ENCODE data around the gene TPRG1. TPM values are rescaled to one million over a fixed set of nuclear protein-coding genes. Genes with fewer than 3 reads are reported as not detected.

The TPRG1 gene
- polyA plus RNA-seq, 1 experiment = 0.42 TPM

DNA sequence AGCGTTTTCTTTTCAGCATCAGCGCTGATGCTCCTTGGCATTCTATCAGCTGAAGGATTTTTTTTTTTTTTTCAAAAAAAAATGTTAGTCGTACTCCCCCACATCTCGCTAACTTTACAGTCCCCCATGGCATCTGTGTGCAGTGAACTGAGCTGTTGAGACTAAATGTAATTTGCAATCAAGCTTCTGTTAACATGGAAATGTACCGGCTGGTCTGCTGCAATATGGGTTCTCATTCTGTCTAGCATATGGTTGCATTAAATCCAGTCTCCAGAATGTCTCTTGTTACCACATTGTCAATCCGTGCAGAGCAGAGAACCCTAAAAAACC is 32.2 kb upstream of the TPRG1 start:
- no peak overlapping the region for H3K4me3 ChIP-seq (ENCODE audit: low read depth, low read length)
- TF ChIP-seq, protein P1, sequence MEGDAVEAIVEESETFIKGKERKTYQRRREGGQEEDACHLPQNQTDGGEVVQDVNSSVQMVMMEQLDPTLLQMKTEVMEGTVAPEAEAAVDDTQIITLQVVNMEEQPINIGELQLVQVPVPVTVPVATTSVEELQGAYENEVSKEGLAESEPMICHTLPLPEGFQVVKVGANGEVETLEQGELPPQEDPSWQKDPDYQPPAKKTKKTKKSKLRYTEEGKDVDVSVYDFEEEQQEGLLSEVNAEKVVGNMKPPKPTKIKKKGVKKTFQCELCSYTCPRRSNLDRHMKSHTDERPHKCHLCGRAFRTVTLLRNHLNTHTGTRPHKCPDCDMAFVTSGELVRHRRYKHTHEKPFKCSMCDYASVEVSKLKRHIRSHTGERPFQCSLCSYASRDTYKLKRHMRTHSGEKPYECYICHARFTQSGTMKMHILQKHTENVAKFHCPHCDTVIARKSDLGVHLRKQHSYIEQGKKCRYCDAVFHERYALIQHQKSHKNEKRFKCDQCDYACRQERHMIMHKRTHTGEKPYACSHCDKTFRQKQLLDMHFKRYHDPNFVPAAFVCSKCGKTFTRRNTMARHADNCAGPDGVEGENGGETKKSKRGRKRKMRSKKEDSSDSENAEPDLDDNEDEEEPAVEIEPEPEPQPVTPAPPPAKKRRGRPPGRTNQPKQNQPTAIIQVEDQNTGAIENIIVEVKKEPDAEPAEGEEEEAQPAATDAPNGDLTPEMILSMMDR (IDR thresholded peaks at IDR 0.05; ENCODE audit: low read depth, low read length) = no peak
- H3K27me3 ChIP-seq (ENCODE audit: control insufficient read depth, insufficient read depth, low read length) = peaks cover 37% of the 10 kb centered on the region
- POLR2A ChIA-PET = interaction anchor here (0.7 kb wide), 1 partner anchor 433 kb away, joined by 8 read pairs; no protein-coding TSS in a partner anchor
- CTCF ChIA-PET = interaction anchor here (0.6 to 2.8 kb wide), 7 partner anchors 9 to 1401 kb away, joined by 3 to 20 read pairs (median 5); no protein-coding TSS in a partner anchor
- DNase-seq (ENCODE audit: low read depth, low spot score) = no peak
- no peak overlapping the region for H3K27ac ChIP-seq (ENCODE audit: low read depth, low read length)
- H3K9me3 ChIP-seq (ENCODE audit: control insufficient read depth, insufficient read depth, low read length) = no peaks in the 10 kb centered on the region

GRCh38 chr3:189142527-189142926 is 29.2 kb upstream of the TPRG1 start:
- Histone ChIP-seq H3K9me3 (ENCODE audit: control insufficient read depth, insufficient read depth, low read length) (no peaks in the 10 kb centered on the region), H3K4me3 (ENCODE audit: low read depth, low read length) (no peak overlapping the region), H3K27ac (ENCODE audit: low read depth, low read length) (no peak overlapping the region), H3K27me3 (ENCODE audit: control insufficient read depth, insufficient read depth, low read length) (peaks cover 33% of the 10 kb centered on the region)
- POLR2A ChIA-PET = no interaction called here
- CTCF ChIA-PET = interaction anchor here (0.5 to 3.2 kb wide), 4 partner anchors 764 to 1402 kb away, joined by 4 to 10 read pairs (median 4); no protein-coding TSS in a partner anchor
- TF ChIP-seq, protein P1 (IDR thresholded peaks at IDR 0.05; ENCODE audit: low read depth, low read length) = no peak
- DNase-seq (ENCODE audit: low read depth, low spot score) = no peak

- no peak for DNase-seq (ENCODE audit: low read depth, low spot score)
- ChIA-PET POLR2A (no interaction called here), CTCF (interaction anchor here (3.2 kb wide), 1 partner anchor 1403 kb away, joined by 10 read pairs; no protein-coding TSS in a partner anchor)
- H3K4me3 ChIP-seq (ENCODE audit: low read depth, low read length) = no peak overlapping the region
- H3K27me3 ChIP-seq (ENCODE audit: control insufficient read depth, insufficient read depth, low read length) = peaks cover 28% of the 10 kb centered on the region
- no peak overlapping the region for H3K27ac ChIP-seq (ENCODE audit: low read depth, low read length)
- TF ChIP-seq, protein P1 (IDR thresholded peaks at IDR 0.05; ENCODE audit: low read depth, low read length) = no peak
- H3K9me3 ChIP-seq (ENCODE audit: control insufficient read depth, insufficient read depth, low read length) = no peaks in the 10 kb centered on the region
Observed at GRCh38 chr3:189143321-189143720, 28.4 kb upstream of the TPRG1 start.

DNA sequence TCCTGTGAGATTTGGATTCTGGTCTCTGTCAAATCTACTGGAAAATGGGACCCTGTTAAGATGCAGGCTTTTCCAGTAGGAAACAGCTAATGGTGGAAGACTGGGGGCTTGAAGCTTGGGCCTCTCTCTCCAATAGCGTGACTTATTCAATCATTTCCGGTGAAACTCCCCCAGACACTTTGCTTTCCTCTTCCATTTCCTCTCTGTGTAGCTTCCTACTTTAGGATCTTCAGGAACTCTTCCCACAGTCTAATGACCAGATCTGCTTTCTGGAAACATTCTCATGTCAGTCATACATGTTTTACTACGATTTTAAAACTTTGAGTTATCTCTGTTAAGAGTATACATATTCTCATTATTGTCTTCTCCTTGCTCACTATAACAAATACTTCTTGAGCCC is 28.0 kb upstream of the TPRG1 start:
- POLR2A ChIA-PET = no interaction called here
- TF ChIP-seq, protein P1 (IDR thresholded peaks at IDR 0.05; ENCODE audit: low read depth, low read length) = no peak
- no peaks in the 10 kb centered on the region for H3K9me3 ChIP-seq (ENCODE audit: control insufficient read depth, insufficient read depth, low read length)

GRCh38 chr3:189144645-189145044 is 27.1 kb upstream of the TPRG1 start:
- CTCF ChIA-PET = interaction anchor here (1.0 to 3.2 kb wide), 3 partner anchors 189 to 1404 kb away, joined by 3 to 10 read pairs (median 6); no protein-coding TSS in a partner anchor
- no peak overlapping the region for H3K27ac ChIP-seq (ENCODE audit: low read depth, low read length)

More for the DNA sequence above, 28.0 kb upstream of the TPRG1 start:
- CTCF ChIA-PET = interaction anchor here (1.6 to 3.2 kb wide), 2 partner anchors 188 to 1403 kb away, joined by 6 to 10 read pairs; no protein-coding TSS in a partner anchor
- peaks cover 23% of the 10 kb centered on the region for H3K27me3 ChIP-seq (ENCODE audit: control insufficient read depth, insufficient read depth, low read length)
- no peak overlapping the region for H3K27ac ChIP-seq (ENCODE audit: low read depth, low read length)
- H3K4me3 ChIP-seq (ENCODE audit: low read depth, low read length) = no peak overlapping the region
- no peak for DNase-seq (ENCODE audit: low read depth, low spot score)

More at GRCh38 chr3:189144645-189145044, 27.1 kb upstream of the TPRG1 start:
- Histone ChIP-seq H3K9me3 (ENCODE audit: control insufficient read depth, insufficient read depth, low read length) (no peaks in the 10 kb centered on the region), H3K27me3 (ENCODE audit: control insufficient read depth, insufficient read depth, low read length) (peaks cover 17% of the 10 kb centered on the region), H3K4me3 (ENCODE audit: low read depth, low read length) (no peak overlapping the region)
- DNase-seq (ENCODE audit: low read depth, low spot score) = no peak
- TF ChIP-seq, protein P1 (IDR thresholded peaks at IDR 0.05; ENCODE audit: low read depth, low read length) = no peak
- POLR2A ChIA-PET = no interaction called here

All from AG04450 (cell line).